HG03354 (cell line): ENCODE data around the gene METAP2.
"Not testable (repeated sequence)": the region's sequence is repeated elsewhere in the genome, so short reads cannot be mapped to it uniquely, and the experiment has no call there.

Source experiments
- ATAC-seq: cut with Tn5 transposase; IDR thresholded peaks from one replicate; pipeline ENCODE4 v1.9.1; 2021; ENCODE audit warnings: mild to moderate bottlenecking; ENCODE audit not compliant: unreplicated experiment, poor library complexity, severe bottlenecking

Gene METAP2

DNA sequence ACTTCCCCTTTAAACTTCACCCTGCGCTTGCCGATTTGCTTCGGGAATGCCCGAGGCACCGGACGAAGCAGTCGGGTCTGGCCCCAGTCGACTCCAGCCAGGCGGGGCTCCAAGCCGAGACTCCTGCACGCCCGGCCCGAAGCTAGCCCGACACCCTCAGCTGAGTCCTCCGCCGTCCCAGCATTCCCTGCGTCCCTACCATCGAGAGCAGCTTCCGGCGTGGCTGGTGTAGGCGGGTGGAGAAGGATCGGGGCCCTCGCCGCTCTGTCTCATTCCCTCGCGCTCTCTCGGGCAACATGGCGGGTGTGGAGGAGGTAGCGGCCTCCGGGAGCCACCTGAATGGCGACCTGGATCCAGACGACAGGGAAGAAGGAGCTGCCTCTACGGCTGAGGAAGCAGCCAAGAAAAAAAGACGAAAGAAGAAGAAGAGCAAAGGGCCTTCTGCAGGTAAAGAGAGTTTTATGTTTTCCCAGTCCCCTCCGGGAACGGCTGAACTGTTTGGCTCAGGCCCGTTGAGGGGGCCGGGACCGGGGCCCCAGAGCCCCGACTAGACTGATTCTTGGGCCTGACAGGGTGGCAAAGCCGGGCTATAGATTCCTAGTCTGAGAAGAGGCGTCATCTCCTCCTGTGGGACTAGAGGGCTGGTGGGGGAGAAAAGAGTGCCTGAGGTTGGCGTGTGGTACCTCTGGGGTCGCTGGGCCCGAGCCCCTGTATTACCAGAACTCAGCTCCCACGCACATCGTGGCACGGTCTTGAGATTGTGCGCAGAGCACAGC is at the start of gene METAP2:
Gene METAP2 (plus strand): TSS at position 269 of the 776 bp plus-strand sequence. CDS start 28 bp downstream, at position 297.
- ATAC-seq, result peak; percentile 98

DNA sequence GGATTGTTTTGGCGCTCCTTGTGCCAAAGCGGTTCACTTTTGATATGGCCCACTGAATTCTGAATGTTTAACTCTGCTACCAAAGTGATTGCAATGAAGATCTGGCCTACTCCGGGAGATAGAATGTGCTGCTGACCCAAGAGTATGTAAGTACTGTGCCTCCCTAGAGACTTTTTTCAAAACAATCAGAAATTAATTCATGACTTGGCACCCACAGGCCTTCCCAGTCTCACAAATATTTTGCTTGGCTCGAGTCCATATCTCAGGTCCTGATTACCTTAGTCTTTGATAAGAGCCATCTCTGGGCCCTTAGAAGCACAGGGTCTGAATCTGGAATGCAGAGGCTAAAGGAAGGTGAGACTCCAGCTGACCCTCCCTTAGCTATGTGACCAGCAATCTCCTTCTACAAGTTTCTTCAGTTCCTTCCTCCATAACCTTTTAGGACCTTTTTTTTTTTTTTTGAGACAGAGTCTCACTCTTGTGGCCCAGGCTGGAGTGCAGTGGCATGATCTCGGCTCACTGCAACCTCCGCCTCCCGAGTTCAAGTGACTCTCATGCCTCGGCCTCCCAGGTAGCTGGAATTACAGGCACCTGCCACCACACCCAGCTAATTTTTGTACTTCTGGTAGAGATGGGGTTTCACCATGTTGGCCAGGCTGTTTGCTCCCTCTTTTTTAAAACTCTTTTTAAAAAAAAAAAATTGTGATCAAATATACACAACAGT is 49.5 kb upstream of the METAP2 start:
- no peak for ATAC-seq

DNA sequence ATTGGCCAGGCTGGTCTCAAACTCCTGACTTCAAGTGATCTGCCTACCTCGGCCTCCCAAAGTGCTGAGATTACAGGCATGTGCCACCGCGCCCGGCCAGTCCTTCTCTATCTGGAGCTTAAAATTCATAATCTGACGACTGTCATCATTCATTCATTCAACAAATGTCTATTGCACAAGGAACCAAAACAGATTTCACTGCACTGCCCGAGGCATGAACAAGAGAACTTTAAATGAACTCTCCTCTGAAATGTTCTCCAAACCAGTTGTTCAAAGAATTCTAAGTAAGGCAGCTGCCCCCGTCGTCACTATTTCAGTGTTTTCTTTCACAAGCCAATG is 44.8 kb upstream of the METAP2 start:
- no peak for ATAC-seq

DNA sequence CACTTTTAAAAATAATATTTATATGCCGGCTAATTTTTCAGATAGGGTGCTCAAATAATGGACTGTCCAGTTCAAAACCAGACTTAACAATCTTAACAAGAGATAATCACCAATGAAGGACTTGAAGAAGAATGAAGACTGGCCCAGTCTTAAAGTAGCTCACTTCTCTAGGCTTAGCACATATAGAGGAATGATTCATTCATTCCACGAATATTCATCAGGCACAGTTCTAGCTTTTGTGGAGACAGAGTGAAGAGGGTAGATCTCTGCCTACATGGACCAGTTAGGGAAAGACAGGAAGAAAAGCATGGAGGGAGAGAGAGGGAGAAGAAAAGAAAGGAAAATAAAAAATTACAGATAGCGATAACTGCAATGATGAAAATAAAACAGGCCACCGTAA is 42.8 kb upstream of the METAP2 start:
- no peak for ATAC-seq

DNA sequence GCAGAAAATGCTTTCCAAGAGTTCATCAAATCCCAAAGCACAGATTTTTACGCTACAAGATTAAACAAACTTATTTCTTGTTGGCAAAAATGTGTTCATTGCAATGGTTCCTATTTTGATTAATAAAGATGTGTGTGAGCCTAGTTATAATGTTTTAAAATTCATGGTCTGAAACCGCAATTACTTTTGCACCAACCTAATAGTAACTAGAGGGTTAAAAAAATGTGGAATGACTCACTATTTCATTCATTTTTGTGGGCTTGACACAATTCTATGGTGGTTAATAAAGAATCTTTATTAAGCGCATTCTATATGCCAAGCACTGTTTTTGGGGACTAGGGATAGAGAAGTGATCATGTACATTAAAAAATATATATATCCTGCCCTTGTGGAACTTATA is 38.6 kb upstream of the METAP2 start:
- no peak for ATAC-seq

DNA sequence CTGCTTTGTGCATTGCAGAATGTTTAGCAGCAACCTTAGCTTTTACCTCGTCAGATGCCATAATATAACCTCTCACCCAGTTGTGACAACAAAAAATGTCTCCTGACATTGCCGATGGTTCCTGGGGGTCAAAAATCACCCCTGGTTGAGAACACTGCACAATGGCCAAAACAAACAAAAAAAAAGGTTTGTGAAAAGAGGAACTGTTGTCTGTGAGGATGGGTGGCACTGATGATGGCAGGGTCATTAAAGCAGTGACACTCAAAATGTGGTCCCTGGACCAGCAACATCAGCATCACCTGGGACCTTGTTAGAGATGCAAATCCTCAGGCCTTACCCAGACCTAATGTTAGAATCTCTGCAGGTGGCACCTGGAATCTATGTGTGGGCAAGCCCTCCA is 36.4 kb upstream of the METAP2 start:
- ATAC-seq, result no peak

DNA sequence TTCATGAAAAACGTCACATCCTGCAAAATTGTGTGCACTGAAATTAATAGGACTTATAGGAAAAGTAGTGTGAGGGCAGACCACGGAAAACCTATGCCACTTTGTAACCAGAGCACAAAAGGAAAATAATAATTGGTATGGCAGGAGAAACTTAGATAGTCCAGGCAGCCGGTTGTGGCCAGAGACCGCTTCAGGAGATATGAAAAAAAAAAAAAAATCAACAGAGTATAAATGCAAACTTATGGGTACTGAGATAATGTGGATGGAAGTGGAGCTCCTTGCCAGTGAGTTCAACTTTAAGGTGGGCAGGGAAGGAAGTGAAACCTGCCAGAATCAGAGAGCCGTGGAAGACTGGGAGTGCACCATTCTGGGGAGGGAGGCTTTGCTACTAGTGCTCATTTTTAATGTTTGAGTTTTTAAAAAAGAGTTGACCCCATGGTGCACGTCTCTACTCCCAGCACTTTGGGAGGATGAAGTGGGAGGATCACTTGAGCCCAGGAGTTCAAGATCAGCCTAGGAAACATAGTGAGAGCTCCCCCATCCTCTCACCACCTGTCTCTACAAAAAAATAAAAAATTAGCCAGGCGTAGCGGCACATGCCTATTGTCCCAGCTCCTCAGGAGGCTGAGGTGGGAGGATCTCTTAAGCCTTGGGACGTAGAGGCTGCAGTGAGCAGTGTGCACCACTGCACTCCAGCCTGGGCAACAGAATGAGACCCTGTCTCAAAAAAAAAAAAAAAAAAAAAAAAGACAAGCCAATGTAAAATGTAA is 34.3 kb upstream of the METAP2 start:
- ATAC-seq, result no peak

DNA sequence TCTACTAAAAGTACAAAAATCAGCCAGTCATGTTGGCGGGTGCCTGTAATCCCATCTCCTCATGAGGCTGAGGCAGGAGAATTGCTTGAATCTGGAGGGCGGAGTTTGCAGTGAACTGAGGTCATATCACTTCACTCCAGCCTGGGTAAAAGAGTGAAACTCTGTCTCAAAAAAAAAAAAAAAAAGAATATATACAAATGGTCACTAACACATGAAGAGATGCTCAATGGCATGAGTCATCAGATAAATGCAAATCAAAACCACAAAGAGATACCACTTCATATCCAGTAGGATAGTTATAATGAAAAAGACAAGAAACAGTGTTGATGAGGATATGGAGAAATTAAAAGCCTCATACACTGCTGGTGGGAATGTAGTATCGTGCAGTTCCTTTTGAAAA is 33.6 kb upstream of the METAP2 start:
- no peak for ATAC-seq

DNA sequence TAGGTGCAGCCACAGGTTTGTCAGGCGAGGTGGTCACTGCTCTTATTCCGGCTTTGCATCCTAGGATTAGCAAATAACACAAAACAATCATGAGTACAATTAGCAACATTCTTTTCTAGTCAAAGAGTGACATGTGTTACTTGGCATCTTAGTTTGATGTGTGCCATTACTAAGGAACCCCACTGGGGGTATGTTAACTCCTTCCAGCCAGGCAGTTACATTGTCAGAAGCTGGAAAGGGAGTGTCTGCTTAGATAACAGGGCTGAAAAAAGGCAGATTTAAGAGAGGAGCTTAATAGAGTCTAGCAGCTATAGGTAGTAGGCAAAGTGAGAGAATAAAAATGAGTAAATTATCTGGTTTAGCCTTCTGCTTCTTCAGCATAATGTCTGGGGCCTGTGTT is 30.5 kb upstream of the METAP2 start:
- ATAC-seq, result no peak

DNA sequence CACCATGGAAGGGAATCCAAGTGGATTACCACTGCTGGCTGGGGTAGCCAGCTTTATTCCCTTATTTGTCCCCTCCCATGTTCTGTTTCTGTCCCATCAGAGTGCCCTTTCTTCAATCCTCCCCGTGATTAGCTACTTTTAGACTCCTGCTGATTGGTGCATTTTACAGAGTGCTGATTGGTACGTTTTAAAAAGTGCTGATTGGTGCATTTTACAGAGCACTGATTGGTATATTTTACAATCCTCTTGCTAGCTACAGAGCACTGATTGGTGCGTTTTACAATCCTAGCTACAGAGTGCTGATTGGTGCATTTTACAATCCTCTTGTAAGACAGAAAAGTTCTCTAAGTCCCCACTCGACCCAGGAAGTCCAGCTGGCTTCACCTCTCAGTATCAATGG is 28.9 kb upstream of the METAP2 start:
- not testable (repeated sequence) for ATAC-seq

DNA sequence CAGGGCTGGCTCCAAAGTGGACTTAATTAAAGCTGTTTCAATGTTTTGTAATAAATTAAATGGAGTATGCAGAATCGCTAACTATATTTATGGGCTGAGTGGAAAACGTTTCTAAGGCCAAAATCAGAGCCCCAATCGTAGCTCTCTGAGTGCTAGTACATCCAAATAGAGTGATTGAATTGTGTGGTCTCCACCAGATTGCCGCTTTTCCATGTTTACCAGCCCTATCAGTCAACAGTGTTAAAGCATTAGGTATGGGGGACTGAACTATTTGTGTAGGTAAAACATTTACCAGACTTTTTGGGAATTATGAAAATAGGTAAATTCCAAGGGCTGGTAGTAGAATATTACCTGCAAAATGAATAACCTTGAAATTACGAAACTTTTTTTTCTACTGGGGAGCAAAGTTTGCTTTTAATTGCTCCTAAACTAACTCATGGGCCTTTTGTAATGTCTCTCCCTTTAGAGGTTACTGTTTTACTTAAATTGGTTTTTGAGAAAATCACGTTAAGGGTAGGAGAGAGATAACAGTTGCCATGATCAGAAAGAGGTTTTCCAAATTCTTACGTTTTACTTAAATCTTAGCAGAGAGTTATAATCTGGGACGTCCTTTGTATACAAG is 28.0 kb upstream of the METAP2 start:
- no peak for ATAC-seq

DNA sequence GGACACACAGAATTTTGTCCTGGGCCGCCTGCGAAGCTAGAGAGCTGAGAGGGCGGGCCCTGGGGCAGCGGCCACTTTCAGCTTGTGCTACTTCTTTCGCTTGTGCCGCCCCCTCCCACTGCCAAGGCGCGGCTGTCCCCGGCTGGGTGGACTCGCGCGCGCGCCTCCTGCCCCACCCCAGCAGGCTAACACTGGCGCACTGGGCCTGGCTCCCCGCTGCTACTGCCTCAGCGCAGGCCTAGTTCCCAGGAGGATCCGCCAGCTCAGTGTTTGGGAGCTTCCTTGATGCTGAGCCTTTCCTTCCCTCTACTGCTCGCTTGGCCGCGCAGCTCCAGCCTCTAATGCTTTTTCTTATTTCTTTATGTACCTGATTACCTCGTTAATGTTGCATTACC is 27.4 kb upstream of the METAP2 start:
- ATAC-seq, result no peak

DNA sequence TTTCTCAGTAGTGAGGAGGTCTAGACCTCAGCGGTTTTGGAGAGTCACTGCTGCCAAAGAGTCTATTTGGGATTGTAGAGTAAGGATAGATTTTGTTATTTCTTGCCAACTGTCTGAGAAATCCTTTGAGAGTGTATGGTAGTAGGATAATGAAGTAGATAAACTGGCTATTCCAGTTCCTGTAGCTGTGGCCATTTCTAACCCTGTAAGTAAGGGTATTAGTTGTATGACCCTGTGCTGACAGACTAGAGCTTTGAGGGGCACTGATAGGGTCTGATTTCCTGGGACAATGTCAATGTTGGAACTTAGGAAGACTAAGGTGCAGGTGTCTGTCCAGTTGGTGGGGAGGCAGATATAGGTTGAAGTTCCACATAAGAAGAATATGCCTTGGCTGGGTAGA is 24.3 kb upstream of the METAP2 start:
- ATAC-seq, result not testable (repeated sequence)

DNA sequence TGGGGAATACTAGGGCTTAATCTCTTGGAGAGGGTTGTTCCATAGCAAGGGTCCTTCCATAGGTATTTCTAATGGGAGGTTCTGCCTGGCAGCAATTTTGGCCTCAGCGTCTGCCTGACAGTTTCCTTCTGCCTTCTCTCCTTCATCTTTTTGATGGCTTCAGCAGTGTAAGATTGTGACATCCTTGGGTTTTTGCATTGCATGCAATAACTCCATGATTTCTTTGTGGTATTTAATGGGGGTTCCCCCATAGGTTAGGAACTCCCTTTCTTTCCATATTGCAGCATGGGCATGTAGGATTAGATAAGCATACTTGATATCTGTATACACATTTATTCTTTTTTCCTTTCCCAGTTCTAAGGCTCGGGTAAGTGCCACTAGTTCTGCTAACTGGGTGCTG is 21.5 kb upstream of the METAP2 start:
- ATAC-seq, result not testable (repeated sequence)

DNA sequence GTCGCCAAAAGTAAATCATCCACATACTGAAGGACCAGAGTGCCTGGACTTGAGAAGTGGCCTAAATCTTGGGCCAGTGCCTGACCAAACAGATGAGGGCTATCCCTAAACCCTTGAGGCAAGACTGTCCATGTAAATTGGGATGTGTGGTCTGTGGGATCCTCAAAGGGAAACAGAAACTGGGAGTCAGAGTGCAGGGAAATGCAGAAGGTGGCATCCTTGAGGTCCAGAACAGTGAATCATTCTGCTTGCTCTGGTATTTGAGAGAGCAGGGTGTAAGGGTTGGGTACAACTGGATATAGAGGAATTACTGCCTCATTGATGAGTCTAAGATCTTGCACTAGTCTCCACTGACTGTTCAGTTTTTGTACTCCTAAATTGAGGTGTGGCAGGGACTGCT is 20.1 kb upstream of the METAP2 start:
- ATAC-seq, result not testable (repeated sequence)

DNA sequence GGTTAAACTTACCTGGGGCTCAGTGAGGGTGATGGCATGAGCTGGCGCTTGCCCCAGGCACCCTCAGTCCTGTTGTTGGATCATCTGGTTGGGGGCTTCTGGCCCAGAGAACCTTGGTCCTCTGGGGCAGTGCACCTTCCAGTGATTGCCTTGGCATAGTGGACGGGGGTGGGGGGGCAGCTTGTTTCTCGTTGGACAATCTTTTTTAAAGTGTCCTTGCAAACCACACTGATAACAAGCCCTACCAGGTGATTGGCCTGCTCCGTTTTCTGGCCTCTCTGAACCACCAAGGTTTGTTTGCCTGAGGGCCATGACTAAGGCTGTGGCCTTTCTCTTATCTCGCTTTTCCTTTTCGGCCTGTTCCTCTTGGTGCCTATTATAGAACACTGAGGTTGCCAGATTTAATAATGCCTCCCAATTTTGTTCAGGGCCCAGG is 19.2 kb upstream of the METAP2 start:
- not testable (repeated sequence) for ATAC-seq

DNA sequence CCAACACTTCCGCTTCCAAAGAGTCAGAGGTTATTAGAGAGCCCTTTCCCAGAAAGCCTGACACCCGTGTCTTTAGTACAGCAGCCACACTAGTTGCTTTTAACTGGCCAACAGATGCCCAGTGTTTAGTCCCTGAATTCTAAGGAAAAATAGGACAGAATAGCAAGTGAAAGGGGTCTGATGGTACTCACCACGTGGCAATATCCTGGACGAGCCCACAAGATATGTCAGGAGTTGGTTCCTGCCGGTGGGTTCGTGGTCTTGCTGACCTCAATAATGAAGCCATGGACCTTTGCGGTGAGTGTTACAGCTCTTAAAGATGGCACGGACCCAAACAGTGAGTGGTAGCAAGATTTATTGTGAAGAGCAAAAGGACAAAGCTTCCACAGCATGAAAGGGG is 16.3 kb upstream of the METAP2 start:
- ATAC-seq, result not testable (repeated sequence)

DNA sequence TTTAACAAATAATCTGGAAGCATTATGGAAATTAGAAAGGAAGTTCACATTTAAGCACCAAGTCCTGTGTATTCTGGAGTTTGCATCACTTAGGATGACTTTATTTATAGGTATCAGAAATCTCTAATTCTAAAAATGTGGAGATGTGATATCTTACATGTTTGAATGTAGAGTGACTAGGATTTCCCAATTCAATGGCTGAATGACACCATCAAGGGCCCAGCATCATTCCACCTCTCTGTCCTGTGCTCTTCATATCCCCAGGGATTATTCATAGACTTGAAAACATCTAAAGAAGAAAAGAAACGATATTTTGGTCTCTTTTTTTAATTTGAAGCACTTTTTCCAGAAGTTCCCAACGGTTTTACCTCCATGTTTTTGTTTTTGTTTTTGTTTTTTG is 15.2 kb upstream of the METAP2 start:
- no peak for ATAC-seq

DNA sequence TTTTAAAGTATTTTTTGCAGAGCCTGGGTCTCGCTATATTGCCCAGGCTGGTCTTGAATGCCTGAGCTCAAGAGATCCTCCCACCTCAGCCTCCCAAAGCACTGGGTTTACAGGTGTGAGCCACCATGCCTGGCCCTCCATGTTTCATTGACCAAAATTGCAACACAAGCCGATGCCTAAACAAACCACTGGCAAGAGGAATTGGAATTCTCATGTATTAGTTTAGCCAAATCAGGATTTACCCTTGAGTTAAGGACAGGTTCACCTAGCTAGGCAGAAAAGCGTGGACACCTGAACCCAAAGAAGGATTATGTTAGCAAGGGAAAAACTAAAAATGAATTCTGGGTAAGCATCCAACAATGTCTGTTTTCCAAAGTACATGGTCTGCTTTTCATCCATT is 14.6 kb upstream of the METAP2 start:
- ATAC-seq, result no peak

DNA sequence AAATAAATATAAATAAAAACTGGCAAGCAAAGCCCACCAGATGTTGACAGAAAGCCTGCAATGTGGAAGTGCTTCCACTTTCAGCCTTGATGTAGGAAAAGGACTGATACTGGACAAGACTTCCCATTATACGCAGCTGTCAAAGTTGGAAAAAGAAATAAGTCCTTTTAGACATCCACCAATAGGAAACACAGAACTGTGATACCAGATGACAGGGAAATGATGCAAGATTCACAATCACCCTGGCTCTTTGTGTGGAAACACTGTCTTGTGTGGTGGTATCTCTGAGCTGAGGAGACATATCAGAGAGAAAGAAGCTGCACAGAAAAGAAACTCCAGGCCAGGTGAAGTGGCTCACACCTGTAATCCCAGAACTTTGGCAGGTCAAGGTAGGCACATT is 13.8 kb upstream of the METAP2 start:
- ATAC-seq, result no peak
